ENCODE results near the gene RALGPS1.

RALGPS1 gene

DNA sequence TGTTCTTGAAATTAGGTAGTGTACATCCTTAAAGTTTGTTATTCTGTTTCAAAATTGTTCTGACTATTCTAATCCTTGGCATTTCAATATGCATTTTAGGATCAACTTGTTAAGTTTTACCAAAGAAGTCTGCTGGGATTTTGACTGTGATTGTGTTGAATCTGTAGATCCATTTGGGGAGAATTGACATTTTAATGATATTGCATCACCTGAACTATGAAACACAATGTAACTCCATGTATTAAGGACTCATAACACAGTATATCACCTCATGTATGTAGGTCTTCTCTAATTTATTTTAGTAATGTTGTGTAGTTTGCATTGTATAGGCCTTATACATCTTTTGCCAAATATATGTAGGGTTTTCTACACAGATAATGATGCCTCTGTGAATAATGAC lies 77.8 kb downstream of the RALGPS1 start:
- Histone ChIP-seq H3K9me3 (replicated peaks; ENCODE audit: insufficient read depth, low read length) (no peaks in the 10 kb centered on the region), H3K79me2 (ENCODE audit: low read length) (0 out of 2 replicates have a peak, but pooled peaks cover 3% of the 10 kb centered on the region), H3K36me3 (replicated peaks; ENCODE audit: insufficient read depth, low read length) (no peaks in the 10 kb centered on the region), H2AFZ (ENCODE audit: low read length) (no peak overlapping the region), H3K9me2 (replicated peaks; ENCODE audit: insufficient read depth, low read length) (no peaks in the 10 kb centered on the region), H3K27ac (ENCODE audit: low read length) (no peak overlapping the region), H3K4me3 (ENCODE audit: low read length) (no peak overlapping the region), H3K4me1 (ENCODE audit: low read length) (peaks cover 1% of the 10 kb centered on the region; the same call in 1 of the 2 replicates), H3K4me2 (ENCODE audit: low read depth, low read length) (no peak overlapping the region), H3K27me3 (replicated peaks; ENCODE audit: insufficient read depth, low read length) (no peaks in the 10 kb centered on the region), H4K20me1 (ENCODE audit: insufficient read depth, low read length) (no peaks in the 10 kb centered on the region), H3F3A (ENCODE audit: insufficient read depth, low read length) (no peaks in the 10 kb centered on the region), H3K9ac (ENCODE audit: low read length) (no peak overlapping the region)
- TF ChIP-seq, protein P1, sequence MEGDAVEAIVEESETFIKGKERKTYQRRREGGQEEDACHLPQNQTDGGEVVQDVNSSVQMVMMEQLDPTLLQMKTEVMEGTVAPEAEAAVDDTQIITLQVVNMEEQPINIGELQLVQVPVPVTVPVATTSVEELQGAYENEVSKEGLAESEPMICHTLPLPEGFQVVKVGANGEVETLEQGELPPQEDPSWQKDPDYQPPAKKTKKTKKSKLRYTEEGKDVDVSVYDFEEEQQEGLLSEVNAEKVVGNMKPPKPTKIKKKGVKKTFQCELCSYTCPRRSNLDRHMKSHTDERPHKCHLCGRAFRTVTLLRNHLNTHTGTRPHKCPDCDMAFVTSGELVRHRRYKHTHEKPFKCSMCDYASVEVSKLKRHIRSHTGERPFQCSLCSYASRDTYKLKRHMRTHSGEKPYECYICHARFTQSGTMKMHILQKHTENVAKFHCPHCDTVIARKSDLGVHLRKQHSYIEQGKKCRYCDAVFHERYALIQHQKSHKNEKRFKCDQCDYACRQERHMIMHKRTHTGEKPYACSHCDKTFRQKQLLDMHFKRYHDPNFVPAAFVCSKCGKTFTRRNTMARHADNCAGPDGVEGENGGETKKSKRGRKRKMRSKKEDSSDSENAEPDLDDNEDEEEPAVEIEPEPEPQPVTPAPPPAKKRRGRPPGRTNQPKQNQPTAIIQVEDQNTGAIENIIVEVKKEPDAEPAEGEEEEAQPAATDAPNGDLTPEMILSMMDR (IDR thresholded peaks at IDR 0.05; ENCODE audit: low read length) = no peak
- TF ChIP-seq EZH2 (optimal IDR thresholded peaks at IDR 0.05; ENCODE audit: low read depth, low read length) (no peak), EZH2phosphoT487 (IDR thresholded peaks at IDR 0.05; ENCODE audit: low read length) (no peak)
- no peak for DNase-seq

DNA sequence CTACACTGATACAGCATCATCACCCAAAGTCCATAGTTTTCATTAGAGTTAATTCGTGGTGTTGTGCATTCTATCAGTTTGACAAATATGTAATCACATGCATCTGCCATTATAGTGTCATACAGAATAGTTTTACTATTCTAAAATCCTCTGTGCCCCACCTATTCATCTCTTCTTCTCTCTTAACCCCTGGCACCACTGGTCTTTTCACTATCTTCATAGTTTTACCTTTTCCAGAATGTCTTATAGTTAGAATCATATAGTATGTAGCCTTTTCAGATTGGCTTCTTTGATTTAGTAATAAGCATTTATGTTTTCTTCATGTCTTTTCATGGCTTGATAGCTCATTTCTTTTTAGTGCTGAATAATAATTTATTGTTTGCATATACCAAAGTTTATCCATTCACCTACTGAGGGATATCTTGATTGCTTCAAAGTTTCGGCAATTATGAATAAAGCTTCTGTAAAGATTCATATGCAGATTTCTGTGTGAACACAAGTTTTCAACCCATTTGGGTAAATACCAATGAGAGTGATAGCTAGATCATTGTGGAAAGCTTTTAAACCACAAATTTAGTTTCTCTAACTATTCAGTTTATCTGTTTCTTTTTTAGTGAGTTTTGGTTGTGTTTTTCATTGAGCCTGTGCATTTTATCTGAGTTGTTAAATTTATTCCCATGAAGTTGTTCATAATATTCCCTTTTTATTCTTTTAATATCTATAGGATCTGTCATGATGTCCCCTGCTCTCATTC lies 84.9 kb downstream of the RALGPS1 start:
- no peak overlapping the region for H2AFZ ChIP-seq (ENCODE audit: low read length)
- H3K36me3 ChIP-seq (replicated peaks; ENCODE audit: insufficient read depth, low read length) = no peaks in the 10 kb centered on the region
- H3K9ac ChIP-seq (ENCODE audit: low read length) = no peak overlapping the region
- H3K4me2 ChIP-seq (ENCODE audit: low read depth, low read length) = peak overlapping the region; percentile 42
- no peaks in the 10 kb centered on the region for H3K79me2 ChIP-seq (ENCODE audit: low read length)
- peak overlapping the region; percentile 32; the same call in 1 of the 2 replicates for H3K27ac ChIP-seq (ENCODE audit: low read length)
- peaks cover 25% of the 10 kb centered on the region for H3K4me1 ChIP-seq (ENCODE audit: low read length)
- H3K27me3 ChIP-seq (replicated peaks; ENCODE audit: insufficient read depth, low read length) = no peaks in the 10 kb centered on the region
- H4K20me1 ChIP-seq (ENCODE audit: insufficient read depth, low read length) = no peaks in the 10 kb centered on the region
- peaks cover 21% of the 10 kb centered on the region for H3F3A ChIP-seq (ENCODE audit: insufficient read depth, low read length)
- no peaks in the 10 kb centered on the region for H3K9me3 ChIP-seq (replicated peaks; ENCODE audit: insufficient read depth, low read length)
- peak; percentile 52 for DNase-seq
- H3K4me3 ChIP-seq (ENCODE audit: low read length) = no peak overlapping the region; the same call in 1 of the 2 replicates
- no peak for TF ChIP-seq EZH2phosphoT487 (IDR thresholded peaks at IDR 0.05; ENCODE audit: low read length)
- TF ChIP-seq EZH2 (optimal IDR thresholded peaks at IDR 0.05; ENCODE audit: low read depth, low read length) = no peak
- TF ChIP-seq, protein P1 (IDR thresholded peaks at IDR 0.05; ENCODE audit: low read length) = no peak
- no peaks in the 10 kb centered on the region for H3K9me2 ChIP-seq (replicated peaks; ENCODE audit: insufficient read depth, low read length)

DNA sequence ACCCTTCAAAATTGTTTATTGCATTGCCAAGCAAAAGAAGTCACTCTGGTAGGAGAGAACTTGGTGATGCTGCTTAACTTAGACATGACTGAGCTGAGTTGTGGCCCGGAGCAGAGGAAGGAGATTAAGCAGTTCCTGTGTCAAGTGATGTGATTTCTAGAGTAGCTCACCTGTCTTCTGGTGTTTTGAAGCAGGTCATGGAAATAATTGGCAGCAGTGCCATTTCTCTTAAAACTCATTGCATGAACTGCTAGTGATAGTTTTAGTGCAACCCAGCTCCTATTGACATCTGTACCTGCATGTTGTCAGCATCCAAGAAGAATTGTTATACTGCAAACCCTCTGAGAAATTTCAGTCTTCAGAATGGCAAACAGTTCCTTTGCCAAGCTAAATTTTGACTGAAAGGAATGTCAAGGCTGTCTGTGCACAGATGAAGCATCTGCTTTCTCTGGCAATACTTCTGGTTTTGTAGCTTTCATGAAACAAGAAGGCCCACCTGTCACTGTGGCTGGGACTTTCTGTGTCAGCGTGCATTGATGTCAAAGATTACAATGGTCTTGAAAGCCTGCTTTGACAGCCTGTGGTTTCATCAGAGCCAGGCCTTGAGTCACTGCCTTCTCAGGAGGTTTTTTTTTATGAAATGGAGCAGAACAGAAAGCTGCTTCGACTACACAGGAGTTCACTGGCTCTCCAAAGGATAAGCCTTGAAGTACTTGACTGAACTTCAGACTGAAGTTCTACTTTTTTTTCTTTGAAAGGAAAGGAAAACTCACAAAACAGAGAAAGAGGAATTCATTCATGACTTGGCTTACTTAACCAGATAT lies 90.6 kb downstream of the RALGPS1 start:
- peak overlapping the region; percentile 64 for H3K4me2 ChIP-seq (ENCODE audit: low read depth, low read length)
- peak; percentile 98 for DNase-seq
- no peaks in the 10 kb centered on the region for H3K36me3 ChIP-seq (replicated peaks; ENCODE audit: insufficient read depth, low read length)
- no peak overlapping the region for H2AFZ ChIP-seq (ENCODE audit: low read length)
- H3K9ac ChIP-seq (ENCODE audit: low read length) = peak overlapping the region; percentile 71
- H3K79me2 ChIP-seq (ENCODE audit: low read length) = peaks cover 4% of the 10 kb centered on the region; the same call in 1 of the 2 replicates
- H4K20me1 ChIP-seq (ENCODE audit: insufficient read depth, low read length) = no peaks in the 10 kb centered on the region
- no peaks in the 10 kb centered on the region for H3K9me3 ChIP-seq (replicated peaks; ENCODE audit: insufficient read depth, low read length)
- peak overlapping the region; percentile 95 for H3K27ac ChIP-seq (ENCODE audit: low read length)
- no peaks in the 10 kb centered on the region for H3K27me3 ChIP-seq (replicated peaks; ENCODE audit: insufficient read depth, low read length)
- H3F3A ChIP-seq (ENCODE audit: insufficient read depth, low read length) = peaks cover 43% of the 10 kb centered on the region
- H3K4me1 ChIP-seq (ENCODE audit: low read length) = peaks cover 55% of the 10 kb centered on the region
- TF ChIP-seq, protein P1 (IDR thresholded peaks at IDR 0.05; ENCODE audit: low read length) = no peak
- TF ChIP-seq EZH2 (optimal IDR thresholded peaks at IDR 0.05; ENCODE audit: low read depth, low read length) = no peak
- no peak for TF ChIP-seq EZH2phosphoT487 (IDR thresholded peaks at IDR 0.05; ENCODE audit: low read length)
- no peaks in the 10 kb centered on the region for H3K9me2 ChIP-seq (replicated peaks; ENCODE audit: insufficient read depth, low read length)
- H3K4me3 ChIP-seq (ENCODE audit: low read length) = peak overlapping the region; percentile 1; the same call in 1 of the 2 replicates
